Lower leg skin (tissue), 4 donors: Measurements from ENCODE around the gene ANO2. TPM values are rescaled to one million over a fixed set of nuclear protein-coding genes. Genes with fewer than 3 reads are reported as not detected.

ENCODE experiments used
- DNase-seq, 2 donors: peaks; one replicate each; pipeline ENCODE4 v3.0.0-alpha.2; 2019; ENCODE audit warnings: low spot score in 2 of 2
- H3K4me3 ChIP-seq: fragments of 200-600 bp; sonication (generic); 2 replicates; pipeline ENCODE4 v1.5.1; 2017; ENCODE audit warnings: mild to moderate bottlenecking, low read depth; ENCODE audit not compliant: poor library complexity, severe bottlenecking
- CTCF ChIP-seq, 3 donors: fragments of 450-650 bp; IDR thresholded peaks; one replicate each; pipeline ENCODE4 v1.5.1; 2016; ENCODE audit warnings: antibody characterized with exemption in 3 of 3, mild to moderate bottlenecking in 3 of 3, moderate library complexity in 2 of 3
- POLR2A ChIP-seq, 2 donors: fragments of 450-650 bp; IDR thresholded peaks; one replicate each; pipeline ENCODE4 v1.6.1; 2016 to 2017; ENCODE audit warnings: antibody characterized with exemption in 2 of 2, mild to moderate bottlenecking in 1 of 2, moderate library complexity in 1 of 2
- whole genome bisulfite sequencing, 2 donors: methylation state at CpG; one replicate each; pipeline ENCODE4 v1.1.5; 2018; 5-methylcytosine and 5-hydroxymethylcytosine counted together
- intact Hi-C: fragments of 100-400 bp; cut with DNase I; formaldehyde crosslinking; loops from one replicate; pipeline ENCODE4 v1.15.0; 2023; ENCODE audit warnings: low total_unique reads
- total RNA-seq, 4 donors: library from RNA; depleted of rRNA; stranded (reverse); fragments of >200 nt; gene quantifications; one replicate each; pipeline ENCODE4 v1.1.0, GENCODE V29; 2016

The ANO2 gene
- total RNA-seq, 4 donors from 2014 or later: 0.76 to 2.6 (median 1.8) TPM

GRCh38 chr12:5808981-5809380, 136.1 kb downstream of the ANO2 start:
- 50 to 63% methylated on average over 4 of the region's 4 CpGs for WGBS, 2 donors
- intact Hi-C loops: no loop called here
- H3K4me3 ChIP-seq: no peak overlapping the region
- DNase-seq: no peak
- TF ChIP-seq POLR2A (IDR thresholded peaks at IDR 0.05): no peak
- TF ChIP-seq CTCF (IDR thresholded peaks at IDR 0.05): no peak

- no peak for DNase-seq
- 79 to 80% methylated on average over 8 of the region's 8 CpGs for WGBS, 2 donors
- intact Hi-C loops: no loop called here
- TF ChIP-seq POLR2A (IDR thresholded peaks at IDR 0.05) (no peak), CTCF (IDR thresholded peaks at IDR 0.05) (no peak)
- H3K4me3 ChIP-seq: no peak overlapping the region
Measured at GRCh38 chr12:5807514-5808219, 137.4 kb downstream of the ANO2 start.

- WGBS, 2 donors: 87 to 91% methylated on average over 6 of the region's 6 CpGs
- no peak for TF ChIP-seq POLR2A (IDR thresholded peaks at IDR 0.05)
- no peak for TF ChIP-seq CTCF (IDR thresholded peaks at IDR 0.05)
- no peak for DNase-seq
- no peak overlapping the region for H3K4me3 ChIP-seq
- intact Hi-C loops: no loop called here
Measured at GRCh38 chr12:5807090-5807414, 138.0 kb downstream of the ANO2 start.

GRCh38 chr12:5806371-5807089, 138.5 kb downstream of the ANO2 start:
- no peak overlapping the region for H3K4me3 ChIP-seq
- TF ChIP-seq POLR2A (IDR thresholded peaks at IDR 0.05) (no peak), CTCF (IDR thresholded peaks at IDR 0.05) (no peak)
- DNase-seq: no peak
- 75 to 76% methylated on average over 10 of the region's 10 CpGs for WGBS, 2 donors
- intact Hi-C loops: no loop called here

GRCh38 chr12:5803532-5803931, 141.5 kb downstream of the ANO2 start:
- DNase-seq: no peak
- no peak for TF ChIP-seq POLR2A (IDR thresholded peaks at IDR 0.05)
- no peak for TF ChIP-seq CTCF (IDR thresholded peaks at IDR 0.05)
- 86 to 89% methylated on average over 7 of the region's 7 CpGs for WGBS, 2 donors
- intact Hi-C loops: no loop called here
- no peak overlapping the region for H3K4me3 ChIP-seq
